GM21576 (cell line): ENCODE results near the gene CEP131.
A peak's percentile ranks its signal among the peaks of the same experiment; 100 is the strongest.

Source experiments
- ATAC-seq: cut with Tn5 transposase; IDR thresholded peaks from one replicate; pipeline ENCODE4 v1.9.1; 2021; ENCODE audit warnings: mild to moderate bottlenecking, moderate library complexity; ENCODE audit not compliant: unreplicated experiment

Gene CEP131

GRCh38 chr17:81239714-81240555 is 17.2 kb upstream of the CEP131 start:
- no peak for ATAC-seq

GRCh38 chr17:81238815-81239713 is 16.3 kb upstream of the CEP131 start, which contains the start of the genes NDUFAF8 and TEPSIN:
TSS of gene NDUFAF8 (plus strand) at chr17:81239318. CDS start at chr17:81239364, 46 bp downstream.
TSS of gene TEPSIN (minus strand) at chr17:81239055. CDS start at chr17:81239033, 22 bp downstream.
- ATAC-seq: peak; percentile 76

DNA sequence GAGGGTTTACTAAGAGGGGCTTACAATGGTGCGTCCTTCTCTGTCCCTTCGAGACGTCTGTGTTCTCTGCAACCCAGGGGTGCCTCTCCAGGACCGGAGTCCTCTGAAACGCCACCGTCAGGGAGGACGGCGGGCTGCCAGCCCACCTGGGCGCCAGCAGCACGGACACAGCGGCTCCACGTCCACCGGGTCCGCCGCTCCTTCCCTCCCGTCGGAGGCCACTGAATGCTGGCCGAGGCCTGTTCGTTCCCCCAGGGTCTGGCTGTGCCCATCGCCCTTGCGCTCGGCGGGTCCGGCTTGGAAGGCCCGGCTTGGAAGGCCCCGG is 15.7 kb upstream of the CEP131 start:
- no peak for ATAC-seq

GRCh38 chr17:81237591-81238489 is 15.1 kb upstream of the CEP131 start:
- ATAC-seq: no peak

DNA sequence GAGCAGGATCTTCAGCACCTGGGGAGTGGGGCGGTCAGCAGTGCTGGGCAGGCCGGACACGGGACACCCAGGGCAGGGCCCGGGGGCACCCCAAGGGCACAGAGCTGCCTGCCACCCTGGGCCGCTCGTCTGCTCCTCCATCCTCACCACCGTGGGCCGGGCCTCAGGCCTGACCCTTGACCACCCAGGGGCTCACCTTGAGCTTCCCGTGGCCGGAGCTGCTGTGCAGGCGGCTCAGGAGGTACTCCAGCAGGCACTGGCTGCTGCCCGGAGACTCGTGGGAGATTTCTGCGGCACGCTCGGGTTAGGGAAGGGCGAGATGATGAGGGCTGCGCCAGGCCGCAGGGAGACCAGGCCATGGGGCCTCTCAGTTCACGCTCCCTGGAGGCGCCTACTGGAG is 14.0 kb upstream of the CEP131 start:
- no peak for ATAC-seq

- ATAC-seq: no peak
Observed at GRCh38 chr17:81235822-81236740, 13.3 kb upstream of the CEP131 start.

- ATAC-seq: no peak
Observed at GRCh38 chr17:81234940-81235821, 12.4 kb upstream of the CEP131 start.

GRCh38 chr17:81234506-81234855 is 11.7 kb upstream of the CEP131 start:
- ATAC-seq: no peak

- ATAC-seq: no peak
Observed at GRCh38 chr17:81233811-81234505, 11.2 kb upstream of the CEP131 start.

DNA sequence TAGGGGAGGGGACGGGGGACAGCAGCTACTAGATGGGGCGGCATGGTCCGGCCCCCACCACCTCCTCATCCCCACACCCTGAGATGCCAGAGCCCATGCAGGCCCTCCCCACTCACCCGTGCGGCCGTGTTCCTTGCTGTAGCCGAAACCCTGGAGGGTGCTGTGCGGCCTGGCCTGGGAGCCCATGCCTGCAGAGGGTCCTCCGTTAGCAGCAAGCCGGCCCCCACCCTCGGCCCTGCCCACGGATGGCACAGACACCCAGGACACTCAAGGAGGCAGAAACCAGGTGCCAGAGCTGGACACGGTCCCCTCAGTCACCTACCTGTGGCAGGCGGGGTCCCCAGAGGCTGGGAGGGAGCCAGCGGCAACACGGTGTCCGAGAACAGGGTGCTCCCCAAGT is 10.6 kb upstream of the CEP131 start:
- no peak for ATAC-seq

GRCh38 chr17:81232616-81233241 is 10.0 kb upstream of the CEP131 start:
- no peak for ATAC-seq

DNA sequence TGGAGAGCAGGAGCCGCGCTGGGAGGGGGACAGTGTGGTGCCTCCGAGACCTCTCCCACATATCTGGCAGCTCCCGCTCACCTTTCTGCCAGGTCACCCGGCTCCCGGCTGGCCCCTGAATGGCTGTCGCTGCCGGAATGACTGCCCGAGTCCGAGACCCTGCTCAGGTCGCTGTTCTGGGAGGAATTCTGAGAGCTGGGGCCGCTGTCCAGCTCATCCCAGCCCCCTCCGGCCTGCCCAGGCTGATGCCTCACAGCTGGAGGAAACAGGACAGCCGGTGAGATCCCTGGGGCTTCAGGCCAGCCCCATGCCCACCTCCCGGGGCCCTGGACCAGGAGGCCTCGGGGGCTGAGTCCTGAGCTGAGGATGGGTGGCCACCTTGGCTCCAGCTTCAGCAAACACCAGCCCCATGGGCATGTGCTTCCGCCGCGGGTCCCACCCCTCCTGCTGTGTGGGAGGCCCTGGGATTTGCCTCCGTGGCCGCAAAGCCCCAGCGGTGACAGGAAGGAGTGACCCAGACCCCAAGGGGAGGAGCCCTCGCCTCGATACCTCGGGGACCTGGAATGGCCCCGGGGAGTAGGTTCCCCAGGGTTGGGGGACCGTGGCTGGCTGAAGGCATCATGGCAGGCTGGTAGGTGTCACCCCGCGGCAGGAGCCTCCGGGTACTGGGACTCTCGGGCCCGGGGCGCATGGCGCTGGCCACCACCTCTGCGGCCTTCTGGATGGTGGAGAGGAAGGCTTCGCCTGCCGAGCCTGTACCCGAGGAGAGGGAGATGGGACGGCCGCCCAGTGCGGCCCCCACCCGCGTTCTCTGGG is 9.2 kb upstream of the CEP131 start:
- ATAC-seq: no peak

DNA sequence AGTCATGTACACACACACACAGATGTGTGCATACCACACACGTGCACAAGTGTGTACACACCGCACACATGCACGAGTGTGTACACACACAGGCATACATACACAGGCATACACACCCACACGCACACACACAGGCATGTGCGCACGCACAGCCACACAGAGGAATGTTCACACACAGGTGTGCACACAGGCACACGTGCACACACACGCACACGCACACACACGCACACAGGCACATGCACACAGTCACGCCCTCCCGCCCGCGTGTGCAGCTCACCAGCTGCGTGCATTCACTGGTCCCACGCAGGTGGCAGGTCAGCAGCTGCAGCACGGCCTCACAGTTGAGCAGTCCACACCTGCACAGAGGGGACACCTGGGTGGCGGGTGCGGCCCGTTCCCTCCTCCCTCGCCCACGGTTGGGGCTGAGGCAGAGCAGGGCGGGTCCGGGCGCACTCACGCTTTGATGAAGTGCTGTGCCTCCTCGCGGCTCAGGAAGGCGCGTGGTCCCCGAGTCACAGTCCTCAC is 8.4 kb upstream of the CEP131 start:
- ATAC-seq: no peak

DNA sequence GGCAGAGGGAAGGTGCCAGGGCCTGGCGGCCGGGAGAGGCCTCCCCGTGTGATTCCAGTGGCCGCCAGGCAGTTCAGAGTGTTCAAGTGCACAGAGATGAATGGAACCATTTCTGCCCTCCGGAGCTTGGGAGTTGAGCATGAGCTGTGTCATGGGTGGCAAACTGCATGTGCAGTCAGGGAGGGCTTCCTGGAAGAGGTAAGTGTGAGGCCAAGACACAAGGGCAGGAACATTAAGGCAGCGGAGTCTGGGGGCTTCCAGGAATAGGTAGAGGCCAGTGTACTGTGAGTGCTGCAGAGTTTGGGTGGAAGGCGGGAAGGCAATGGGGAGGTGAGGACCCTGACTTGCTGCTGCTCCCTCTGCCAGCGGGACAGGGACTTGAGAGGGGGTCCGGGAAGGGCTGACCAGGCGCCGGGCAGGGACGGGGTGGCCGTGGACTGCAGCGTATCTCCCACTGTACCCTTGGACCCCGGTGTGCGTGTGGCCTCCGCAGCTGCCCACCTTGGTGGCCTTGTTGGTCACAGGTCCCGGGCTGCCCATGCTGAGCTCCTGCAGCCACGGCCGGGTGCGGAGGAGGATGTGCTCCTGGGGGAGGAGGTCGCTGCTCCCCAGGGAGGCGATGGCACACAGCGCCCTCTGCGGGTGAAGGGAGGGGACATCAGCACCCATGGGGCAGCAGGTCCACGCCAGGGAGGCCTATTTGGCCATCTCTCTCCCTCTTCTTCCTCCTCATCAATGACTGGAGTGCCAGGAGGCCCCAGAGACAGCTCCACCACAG is 7.5 kb upstream of the CEP131 start:
- no peak for ATAC-seq

DNA sequence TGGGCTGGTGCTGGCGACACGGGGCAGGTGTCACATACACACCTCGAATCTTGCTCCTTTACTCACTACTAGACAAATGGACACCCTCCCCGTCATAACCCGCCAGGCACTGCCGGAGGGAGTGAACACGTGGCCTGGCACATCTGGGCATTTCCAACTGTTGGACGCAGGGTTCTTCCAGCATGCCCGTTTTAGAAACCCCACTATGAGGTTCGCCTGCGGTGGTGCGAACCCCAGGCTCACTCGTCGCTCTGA is 6.8 kb upstream of the CEP131 start:
- no peak for ATAC-seq
